ENCODE measurements around the gene CD300A.

GRCh38 chr17:74465378-74466110 is 890 bp upstream of the CD300A start:
- TF ChIP-seq CTCF (IDR thresholded peaks at IDR 0.05; ENCODE audit: insufficient read depth, low read length) (no peak), REST (IDR thresholded peaks at IDR 0.05; ENCODE audit: insufficient replicate concordance, low read depth) (no peak), SPI1 (IDR thresholded peaks at IDR 0.05; ENCODE audit: borderline replicate concordance, low read depth) (no peak)
